GM18909 (cell line): ENCODE data around the gene AEBP1.

ENCODE experiments used
- ATAC-seq: cut with Tn5 transposase; IDR thresholded peaks from one replicate; pipeline ENCODE4 v1.9.1; 2021; ENCODE audit warnings: mild to moderate bottlenecking; ENCODE audit not compliant: unreplicated experiment, poor library complexity

Gene AEBP1

GRCh38 chr7:44134943-44135628, 30.9 kb downstream of the AEBP1 start:
- ATAC-seq, result no peak

GRCh38 chr7:44136731-44137130, 32.6 kb downstream of the AEBP1 start:
- ATAC-seq, result no peak

GRCh38 chr7:44138698-44139097, 34.6 kb downstream of the AEBP1 start:
- no peak for ATAC-seq

DNA sequence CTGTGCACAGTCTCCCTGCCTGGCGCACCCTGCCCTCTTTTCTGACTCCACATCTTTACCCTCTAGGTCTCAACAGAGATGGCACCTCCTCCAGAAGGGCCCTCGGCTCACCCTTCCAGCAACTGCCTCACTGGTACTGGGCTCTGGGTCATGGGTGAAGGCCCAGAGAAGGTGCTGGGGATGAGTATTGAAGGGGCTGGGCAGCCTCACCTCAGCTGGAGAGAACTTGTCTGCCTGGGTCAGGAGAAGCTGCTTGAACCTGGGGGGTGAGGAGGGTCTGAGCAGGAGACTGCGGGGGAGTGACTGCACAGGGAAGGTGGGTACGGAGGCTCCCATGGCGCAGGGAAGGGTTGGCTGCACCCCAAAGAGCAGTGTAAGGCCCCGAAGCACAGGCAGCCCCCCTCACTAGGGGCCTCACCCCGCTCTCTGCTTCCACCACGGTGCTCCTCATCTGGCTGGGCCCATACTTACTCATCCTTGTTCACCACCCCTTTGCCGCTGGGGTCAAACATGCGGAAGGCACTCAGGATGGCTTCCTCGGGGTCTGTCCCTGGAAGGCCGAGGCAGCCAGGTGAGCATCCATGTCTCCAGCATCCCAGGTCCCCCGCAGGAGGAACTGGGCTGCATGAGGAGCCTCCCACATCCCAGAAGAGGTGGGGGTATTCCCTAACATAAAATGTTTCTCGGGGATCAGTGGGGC, 35.3 kb downstream of the AEBP1 start:
- ATAC-seq, result no peak

GRCh38 chr7:44140341-44140740, 36.2 kb downstream of the AEBP1 start:
- no peak for ATAC-seq

- ATAC-seq, result no peak
Observed at GRCh38 chr7:44141221-44141850, 37.2 kb downstream of the AEBP1 start, which contains the start of gene MYL7. Gene MYL7 (minus strand): TSS chr7:44141332. CDS start chr7:44141305, 27 bp downstream.

DNA sequence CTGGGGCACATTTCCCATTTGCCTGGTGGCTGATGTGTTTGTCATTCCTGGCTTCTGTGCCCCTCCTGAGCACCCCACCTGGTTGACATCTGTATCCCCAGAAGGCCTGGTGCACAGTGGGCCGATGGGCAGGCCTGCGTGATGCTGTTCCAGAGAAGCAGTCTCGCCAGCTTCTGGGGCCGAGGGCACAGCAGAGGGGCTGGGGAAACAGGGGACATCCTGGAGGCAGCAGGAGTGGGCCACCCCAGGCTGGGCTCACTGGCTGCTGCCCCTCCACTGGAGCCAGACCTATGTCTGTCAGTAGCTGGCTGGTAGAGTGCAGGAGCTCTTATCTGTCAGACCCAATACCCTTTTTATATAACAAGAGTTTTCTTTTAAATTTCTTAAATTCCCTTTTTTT, 37.9 kb downstream of the AEBP1 start:
- no peak for ATAC-seq

GRCh38 chr7:44143646-44144250, 39.6 kb downstream of the AEBP1 start:
- ATAC-seq, result no peak

- ATAC-seq, result no peak
Observed at GRCh38 chr7:44144426-44144967, 40.4 kb downstream of the AEBP1 start.

GRCh38 chr7:44144968-44145478, 40.9 kb downstream of the AEBP1 start:
- ATAC-seq, result no peak

- ATAC-seq, result no peak
Observed at GRCh38 chr7:44145479-44145968, 41.4 kb downstream of the AEBP1 start.

- no peak for ATAC-seq
Observed at GRCh38 chr7:44145969-44146911, 42.1 kb downstream of the AEBP1 start.

DNA sequence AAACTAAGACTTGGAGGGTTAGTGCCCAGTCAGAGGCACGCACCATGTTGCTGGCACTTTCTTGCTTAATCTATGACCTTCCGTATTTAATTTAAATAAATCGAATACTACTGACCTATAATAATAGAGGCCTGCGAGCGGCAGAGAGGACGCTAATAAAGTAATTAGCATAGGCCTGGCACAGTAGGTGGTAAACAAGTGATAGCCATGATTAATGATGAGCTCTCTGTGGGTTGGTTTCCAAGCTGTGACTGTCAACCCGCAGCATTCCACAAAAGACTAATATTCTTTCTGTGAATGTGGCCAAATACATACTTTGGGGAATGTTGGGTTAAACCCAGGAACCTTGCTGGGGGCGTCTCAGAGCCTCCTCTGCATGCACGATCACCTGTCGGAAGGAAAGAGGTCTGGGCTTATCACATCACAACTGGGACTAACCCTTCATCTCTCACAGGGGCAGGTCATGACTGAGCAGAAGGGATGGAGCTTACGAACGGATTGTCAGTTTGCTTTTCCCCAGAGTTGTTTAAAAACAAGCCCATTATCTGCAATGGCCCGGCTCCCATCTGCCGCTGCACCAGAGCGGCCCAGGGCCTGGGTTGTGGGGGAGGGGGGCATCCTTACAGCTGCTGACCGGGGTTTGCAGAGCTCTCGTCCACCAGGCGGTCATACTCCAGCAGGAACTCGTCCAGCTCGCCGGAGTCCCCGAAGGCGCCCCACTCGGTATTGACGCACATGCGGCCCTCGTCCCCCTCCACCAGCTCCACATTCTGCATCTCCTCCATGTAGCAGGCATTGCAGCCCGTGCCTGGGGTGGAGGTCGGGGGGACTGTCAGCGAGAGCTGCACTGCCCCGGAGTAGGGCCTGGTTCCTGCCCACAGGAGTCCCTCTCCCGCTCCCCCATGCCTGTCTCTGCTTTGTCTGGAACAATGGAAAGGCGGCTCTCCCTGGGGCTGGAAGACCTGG, 43.2 kb downstream of the AEBP1 start:
- ATAC-seq, result no peak

GRCh38 chr7:44148166-44148565, 44.0 kb downstream of the AEBP1 start:
- ATAC-seq, result no peak

DNA sequence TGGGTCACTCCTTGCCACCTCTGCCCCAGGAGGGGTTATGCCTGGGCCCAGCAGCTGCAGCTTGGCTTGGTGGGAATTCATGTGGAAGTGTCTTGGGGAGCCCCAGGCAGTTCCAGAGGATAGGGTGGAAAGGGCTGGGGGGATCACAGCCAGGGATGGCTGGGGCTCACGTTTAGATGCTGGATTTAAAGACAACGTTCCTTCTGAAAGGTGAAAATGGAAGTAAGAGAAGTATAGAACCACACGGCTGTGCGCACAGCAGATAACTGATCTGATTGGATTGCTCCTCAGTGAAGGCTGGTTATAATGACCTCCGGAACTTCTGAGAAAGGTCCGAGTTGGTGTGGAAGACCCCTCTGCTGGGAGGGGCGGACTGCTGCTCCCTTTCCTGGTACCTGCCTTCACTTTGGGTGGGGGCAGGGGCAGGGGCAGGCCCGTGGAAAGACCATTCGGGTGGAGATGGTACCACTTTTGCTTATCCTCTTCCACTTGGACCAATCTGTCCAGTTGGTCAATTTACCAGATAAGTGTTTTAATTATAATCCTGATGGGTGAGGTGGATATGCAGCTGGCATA, 44.9 kb downstream of the AEBP1 start:
- ATAC-seq, result no peak

- ATAC-seq, result no peak
Observed at GRCh38 chr7:44149571-44150465, 45.7 kb downstream of the AEBP1 start.

DNA sequence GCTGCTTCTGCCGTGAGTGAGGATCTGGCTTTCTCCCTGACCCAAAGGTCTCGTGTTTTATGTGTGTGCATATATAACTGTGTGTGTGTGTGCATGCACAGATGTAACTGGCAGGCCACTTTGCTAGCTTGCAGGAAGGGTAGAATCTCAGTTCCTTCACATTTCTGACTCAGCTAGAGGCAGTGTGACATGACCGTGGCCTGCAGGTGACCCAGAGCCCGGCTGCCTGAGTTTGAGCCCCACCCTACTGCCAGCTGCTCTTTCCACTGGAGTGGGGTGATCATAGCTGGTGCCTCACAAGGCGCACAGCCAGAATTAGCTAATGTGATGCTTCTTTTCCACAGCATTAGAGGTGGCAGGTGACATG, 46.3 kb downstream of the AEBP1 start:
- no peak for ATAC-seq
